Breast epithelium (tissue), 4 donors: ENCODE measurements around the gene DTX3L. TPM values are rescaled to one million over a fixed set of nuclear protein-coding genes. Genes with fewer than 3 reads are reported as not detected.

Experiments
- DNase-seq, 2 donors: peaks; one replicate each; pipeline ENCODE4 v3.0.0-alpha.2; 2019; ENCODE audit warnings: low spot score in 2 of 2
- H3K27ac ChIP-seq, 2 donors: fragments of 200-600 bp; sonication (generic) in 1 of 2; one replicate each; pipeline ENCODE4 v1.5.1; 2016 to 2019; ENCODE audit warnings: mild to moderate bottlenecking in 1 of 2
- H3K27me3 ChIP-seq, 2 donors: fragments of 200-600 bp; sonication (generic) in 1 of 2; one replicate each; pipeline versions ENCODE4 v1.5.1 to v1.6.0; 2017 to 2019; ENCODE audit warnings: control low read depth in 1 of 2, mild to moderate bottlenecking in 1 of 2
- H3K36me3 ChIP-seq: fragments of 200-600 bp; one replicate; pipeline ENCODE4 v1.5.1; 2019
- H3K4me1 ChIP-seq, 2 donors: fragments of 200-600 bp; sonication (generic); one replicate each; pipeline ENCODE4 v1.5.1; 2016 to 2019; ENCODE audit warnings: control low read depth in 1 of 2
- H3K4me3 ChIP-seq, 3 donors: fragments of 200-600 bp; sonication (generic); 1 replicate in 2 of 3; 2 replicates in 1 of 3; pipeline ENCODE4 v1.5.1; 2016 to 2019; ENCODE audit warnings: mild to moderate bottlenecking in 3 of 3, moderate library complexity in 2 of 3
- H3K9me3 ChIP-seq, 2 donors: fragments of 200-600 bp; sonication (generic) in 1 of 2; one replicate each; pipeline ENCODE4 v1.5.1; 2016 to 2019; ENCODE audit warnings: control low read depth in 1 of 2
- CTCF ChIP-seq, 3 donors: fragments of 450-650 bp; IDR thresholded peaks; one replicate each; pipeline ENCODE4 v1.5.1; 2016 to 2017; ENCODE audit warnings: antibody characterized with exemption in 3 of 3, mild to moderate bottlenecking in 3 of 3, moderate library complexity in 3 of 3
- POLR2A ChIP-seq: fragments of 450-650 bp; IDR thresholded peaks from one replicate; pipeline ENCODE4 v1.6.1; 2016; ENCODE audit warnings: antibody characterized with exemption, mild to moderate bottlenecking, moderate library complexity
- POLR2AphosphoS5 ChIP-seq, 3 donors: sonication (generic); formaldehyde crosslinking; IDR thresholded peaks; one replicate each; pipeline ENCODE4 v1.6.1; 2017; ENCODE audit warnings: antibody characterized with exemption in 3 of 3
- intact Hi-C: fragments of 100-400 bp; cut with DNase I; formaldehyde crosslinking; loops from one replicate; pipeline ENCODE4 v1.15.1; 2023; ENCODE audit warnings: low total_unique reads
- total RNA-seq, 3 donors: library from RNA; depleted of rRNA; stranded (reverse); fragments of >200 nt; gene quantifications; one replicate each; pipeline ENCODE4 v1.1.0, GENCODE V29; 2016

The DTX3L gene
- total RNA-seq, 3 donors from 2014 or later, result 19.0 to 30.1 (median 29.2) TPM

DNA sequence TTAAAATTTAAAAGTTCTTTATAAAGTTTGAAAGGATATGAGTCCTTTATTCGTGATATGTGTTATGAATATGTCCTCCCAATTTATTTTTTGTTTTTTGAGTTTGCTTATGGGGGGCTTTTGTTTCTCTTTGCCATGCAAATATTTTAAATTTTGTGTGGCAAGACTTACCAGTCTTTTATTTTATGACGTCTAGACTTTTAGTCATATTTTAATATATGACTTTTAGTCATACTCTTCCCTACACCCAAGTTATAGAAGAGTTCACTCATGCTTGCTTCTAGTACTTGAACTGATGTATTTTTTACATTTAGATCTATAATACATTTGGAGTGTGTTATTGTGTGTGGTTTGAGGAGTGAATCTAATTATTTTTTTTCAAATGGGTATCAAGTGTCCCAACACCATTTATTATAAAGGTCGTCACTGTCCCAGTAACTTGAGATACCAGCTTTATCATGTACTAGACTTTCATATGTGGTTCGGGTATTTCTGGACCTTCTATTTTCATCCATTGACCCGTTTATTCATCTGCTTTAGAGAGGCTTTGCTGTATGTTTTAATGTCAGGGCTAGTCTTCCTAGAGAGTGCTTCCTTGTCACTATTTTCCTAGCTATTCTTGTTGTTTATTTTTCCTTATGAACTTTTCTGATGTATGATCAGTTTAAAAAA lies 14.1 kb downstream of the DTX3L start:
- no peak for DNase-seq
- no peak overlapping the region for H3K27ac ChIP-seq
- intact Hi-C loops, result no loop called here
- no peaks in the 10 kb centered on the region for H3K36me3 ChIP-seq
- peak overlapping the region; percentile 46 to 72 (median 51) for H3K4me3 ChIP-seq
- H3K9me3 ChIP-seq, result peaks cover 12 to 13% of the 10 kb centered on the region in 2 donors
- H3K4me1 ChIP-seq, result no peaks in the 10 kb centered on the region
- no peaks in the 10 kb centered on the region for H3K27me3 ChIP-seq
- TF ChIP-seq POLR2A, result no peak
- no peak for TF ChIP-seq CTCF (IDR thresholded peaks at IDR 0.05)
- no peak for TF ChIP-seq POLR2AphosphoS5 (IDR thresholded peaks at IDR 0.05)

GRCh38 chr3:122580470-122580869 lies 16.3 kb downstream of the DTX3L start:
- H3K4me3 ChIP-seq, result no peak overlapping the region
- no peaks in the 10 kb centered on the region for H3K36me3 ChIP-seq
- intact Hi-C loops, result no loop called here
- no peaks in the 10 kb centered on the region for H3K27me3 ChIP-seq
- H3K9me3 ChIP-seq, result peaks cover 13 to 18% of the 10 kb centered on the region in 2 donors
- no peak for TF ChIP-seq POLR2AphosphoS5 (IDR thresholded peaks at IDR 0.05)
- no peak for TF ChIP-seq CTCF (IDR thresholded peaks at IDR 0.05)
- TF ChIP-seq POLR2A, result no peak
- no peaks in the 10 kb centered on the region for H3K4me1 ChIP-seq
- DNase-seq, result no peak
- no peak overlapping the region for H3K27ac ChIP-seq

DNA sequence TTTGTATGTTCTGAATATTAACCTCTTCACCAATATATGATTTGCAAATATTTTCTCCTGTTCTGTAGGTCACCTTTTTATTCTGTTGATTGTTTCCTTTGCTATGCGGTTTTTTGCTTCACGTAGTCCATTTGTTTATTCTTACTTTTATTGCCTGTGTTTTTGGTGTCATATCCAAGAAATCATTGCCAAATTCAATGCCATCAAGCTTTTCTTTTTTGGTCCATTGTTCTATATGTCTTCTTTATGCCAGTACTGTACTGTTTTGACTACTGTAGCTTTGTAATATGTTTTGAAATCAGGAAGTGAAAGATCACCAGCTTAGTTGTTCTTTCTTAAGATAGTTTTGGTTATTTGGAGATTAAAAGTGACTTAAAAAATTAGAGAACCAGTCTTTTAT lies 17.5 kb downstream of the DTX3L start:
- peaks cover 13 to 18% of the 10 kb centered on the region in 2 donors for H3K9me3 ChIP-seq
- no peak overlapping the region for H3K4me3 ChIP-seq
- intact Hi-C loops, result no loop called here
- H3K27ac ChIP-seq, result no peak overlapping the region
- no peaks in the 10 kb centered on the region for H3K4me1 ChIP-seq
- H3K36me3 ChIP-seq, result no peaks in the 10 kb centered on the region
- no peak for TF ChIP-seq POLR2AphosphoS5 (IDR thresholded peaks at IDR 0.05)
- TF ChIP-seq CTCF (IDR thresholded peaks at IDR 0.05), result no peak
- TF ChIP-seq POLR2A, result no peak
- H3K27me3 ChIP-seq, result no peaks in the 10 kb centered on the region
- DNase-seq, result no peak

DNA sequence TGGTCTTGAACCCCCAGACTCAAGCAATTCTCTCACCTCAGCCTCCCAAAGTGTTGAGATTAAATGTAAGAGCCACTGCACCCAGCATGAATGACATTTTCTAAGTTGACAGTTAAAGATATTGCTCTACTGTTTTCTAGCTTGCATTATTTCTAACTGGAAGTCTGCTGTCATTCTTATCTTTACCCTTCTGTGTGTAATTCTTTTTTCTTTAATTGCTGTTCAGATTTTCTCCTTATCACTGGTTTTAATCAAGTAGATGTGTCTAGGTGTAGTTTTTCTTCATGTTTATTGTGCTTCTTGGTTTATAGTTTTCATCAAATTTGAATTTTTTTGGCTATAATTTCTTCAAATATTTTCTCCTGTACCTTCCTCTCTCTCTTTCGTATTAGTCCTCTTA lies 18.3 kb downstream of the DTX3L start:
- Histone ChIP-seq H3K27me3 (no peaks in the 10 kb centered on the region), H3K9me3 (peaks cover 13 to 18% of the 10 kb centered on the region in 2 donors), H3K36me3 (no peaks in the 10 kb centered on the region), H3K4me3 (no peak overlapping the region), H3K27ac (no peak overlapping the region), H3K4me1 (no peaks in the 10 kb centered on the region)
- DNase-seq, result no peak
- intact Hi-C loops, result no loop called here
- TF ChIP-seq POLR2A, result no peak
- TF ChIP-seq POLR2AphosphoS5 (IDR thresholded peaks at IDR 0.05), result no peak
- TF ChIP-seq CTCF (IDR thresholded peaks at IDR 0.05), result no peak

DNA sequence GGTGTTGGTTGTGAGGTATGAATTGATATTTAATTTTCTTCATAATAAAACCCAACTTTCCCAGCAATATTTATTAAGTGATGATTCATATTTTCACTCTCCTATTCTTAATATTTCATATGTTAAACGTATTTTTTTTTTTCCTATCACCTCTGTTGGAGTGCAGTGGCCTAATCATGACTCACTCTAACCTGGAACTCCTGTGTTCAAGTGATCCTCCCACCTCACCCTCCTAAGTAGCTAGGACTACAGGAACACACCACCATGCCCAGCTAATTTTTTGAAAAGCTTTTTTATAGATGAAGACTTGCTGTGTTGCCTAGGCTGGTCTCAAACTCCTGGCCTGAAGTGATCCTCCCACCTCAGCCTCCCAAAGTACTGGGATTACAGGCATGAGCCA lies 22.0 kb downstream of the DTX3L start:
- no peak overlapping the region for H3K27ac ChIP-seq
- no peak for DNase-seq
- peaks cover 13 to 18% of the 10 kb centered on the region in 2 donors for H3K9me3 ChIP-seq
- no peaks in the 10 kb centered on the region for H3K27me3 ChIP-seq
- intact Hi-C loops, result no loop called here
- TF ChIP-seq CTCF (IDR thresholded peaks at IDR 0.05) (no peak), POLR2AphosphoS5 (IDR thresholded peaks at IDR 0.05) (no peak)
- H3K4me1 ChIP-seq, result no peaks in the 10 kb centered on the region
- H3K36me3 ChIP-seq, result no peaks in the 10 kb centered on the region
- H3K4me3 ChIP-seq, result no peak overlapping the region
